Left colon (tissue), 2 donors: ENCODE results near the gene UGT1A10. TPM values are rescaled to one million over a fixed set of nuclear protein-coding genes. Genes with fewer than 3 reads are reported as not detected.

Experiments used
- total RNA-seq, 2 donors: library from RNA; stranded (reverse); fragmentation: NEBNext Ultra II Directional; extraction: Animal tissue kit (Norgen Biotek cat#: 25700); gene quantifications; one replicate each; pipeline ENCODE4 v1.2.1, GENCODE V29; 2021
- donor health status: DM: no; HTN: no; CAD: no.
- donor health status: DM: yes; HTN: yes; CAD: no.

UGT1A10 gene
- total RNA-seq, 2 donors from 2014 or later: 84.8 to 112 TPM

Other genes with a start within 250 kb of the UGT1A10 start
- gene USP40, start 69.7 kb upstream of the UGT1A10 start, total RNA-seq: 10 to 100 TPM; 26.4 to 27.9 TPM
- gene UGT1A8, start 18.8 kb upstream of the UGT1A10 start, total RNA-seq: 10 to 100 TPM; 19.3 to 25.1 TPM
- gene UGT1A9, start 35.5 kb downstream of the UGT1A10 start, total RNA-seq: 1 to 10 TPM; 4.1 to 5.2 TPM
- 1 to 10 TPM; 5.6 to 6.8 TPM for gene UGT1A7, start 45.5 kb downstream of the UGT1A10 start, total RNA-seq
- 10 to 100 TPM in 1 of 2 donors, 1 to 10 TPM in 1; 6.4 to 10.2 TPM for gene UGT1A6, start 56.4 kb downstream of the UGT1A10 start, total RNA-seq
- 1 to 10 TPM; 2.1 to 3.7 TPM for gene UGT1A5, start 76.5 kb downstream of the UGT1A10 start, total RNA-seq
- gene UGT1A4, start 82.3 kb downstream of the UGT1A10 start, total RNA-seq: 1 to 10 TPM; 2.2 to 4.0 TPM
- 1 to 10 TPM; 2.0 to 3.0 TPM for gene UGT1A3, start 92.6 kb downstream of the UGT1A10 start, total RNA-seq
- 10 to 100 TPM in 1 of 2 donors, 1 to 10 TPM in 1; 4.0 to 13.6 TPM for gene UGT1A1, start 123.8 kb downstream of the UGT1A10 start, total RNA-seq
- under 1 TPM in 1 of 2 donors, not detected in 1; 0.24 TPM for gene MROH2A, start 141.9 kb downstream of the UGT1A10 start, total RNA-seq
- 1 to 10 TPM; 1.7 to 6.3 TPM for gene HJURP, start 218.1 kb downstream of the UGT1A10 start, total RNA-seq